B cell (primary cell): ENCODE data around the gene WDFY4.

Source experiments
- CTCF ChIP-seq: fragments of 200-600 bp; IDR thresholded peaks from one replicate; pipeline ENCODE4 v1.8.0; 2022; ENCODE audit warnings: antibody characterized with exemption, mild to moderate bottlenecking
- EZH2 ChIP-seq: IDR thresholded peaks from 2 replicates; pipeline ENCODE4 v1.6.1; 2012; ENCODE audit warnings: borderline replicate concordance, low read depth, mild to moderate bottlenecking, moderate library complexity, low read length; ENCODE audit not compliant: insufficient read depth, poor library complexity, severe bottlenecking

DNA sequence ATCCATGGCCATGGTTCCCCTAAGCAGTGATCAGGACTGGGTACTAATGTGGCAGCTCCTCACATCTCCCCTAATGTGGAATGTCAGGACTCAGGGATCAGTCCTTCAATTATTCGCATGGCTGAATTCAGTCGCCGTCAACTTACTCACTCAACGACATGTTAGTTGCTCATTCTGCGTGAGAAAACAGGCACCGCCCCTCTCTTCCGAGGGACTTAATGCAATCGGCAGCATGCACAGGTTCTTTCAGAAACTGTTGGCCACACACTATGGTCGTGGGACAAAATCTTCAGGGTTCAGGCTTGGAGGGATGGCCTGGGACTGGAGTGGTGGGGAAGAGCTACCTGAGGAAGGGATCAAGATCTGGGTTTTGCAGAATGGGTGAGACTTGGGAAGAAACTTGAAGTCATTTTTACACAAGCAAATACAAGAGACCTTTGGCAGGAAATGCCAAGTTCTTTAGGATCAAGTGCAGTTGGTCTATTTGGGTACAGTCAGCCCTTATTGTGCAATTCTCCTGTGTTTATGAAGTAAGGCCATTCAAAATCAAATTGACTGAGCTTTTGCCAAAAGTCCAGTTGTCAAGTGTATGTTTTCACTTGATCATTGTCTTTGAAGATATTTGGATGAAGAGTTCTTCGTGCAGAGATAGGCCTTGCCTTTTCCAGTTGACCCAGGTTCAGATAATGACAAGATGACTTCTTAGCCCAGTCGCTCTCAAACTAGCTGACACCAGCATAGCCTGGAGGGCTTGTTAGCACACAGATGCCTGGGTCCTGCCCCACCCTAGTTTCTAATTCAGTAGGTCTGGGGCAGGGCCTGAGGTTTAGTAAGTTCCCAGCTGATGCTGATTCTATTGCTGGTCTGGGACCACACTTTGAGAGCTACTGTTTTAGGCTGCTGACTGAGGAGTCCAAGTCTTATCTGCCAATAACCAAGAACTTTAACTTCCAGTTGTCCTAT lies 206.5 kb downstream of the WDFY4 start:
- no peak for TF ChIP-seq EZH2
- TF ChIP-seq CTCF: no peak
